ENCODE measurements around the gene CSNK1G1. TPM values are rescaled to one million over a fixed set of nuclear protein-coding genes. Genes with fewer than 3 reads are reported as not detected.

Gene CSNK1G1
- total RNA-seq, 1 experiment from 2014 or later, result 19.6 TPM

GRCh38 chr15:64210371-64210770 is 145.6 kb downstream of the CSNK1G1 start:
- Histone ChIP-seq H3K79me2 (ENCODE audit: low read depth) (no peaks in the 10 kb centered on the region), H3K9me3 (ENCODE audit: insufficient read depth, low read depth) (no peaks in the 10 kb centered on the region), H3K9me2 (ENCODE audit: insufficient read depth) (no peaks in the 10 kb centered on the region), H4K20me1 (ENCODE audit: insufficient read depth) (no peaks in the 10 kb centered on the region; the same call in 1 of the 2 replicates), H3K4me2 (no peak overlapping the region), H3K4me1 (replicated peaks; ENCODE audit: insufficient read depth) (no peaks in the 10 kb centered on the region), H3K27me3 (ENCODE audit: insufficient read depth, low read depth) (no peaks in the 10 kb centered on the region), H3K4me3 (no peak overlapping the region), H3F3A (ENCODE audit: insufficient read depth, low read depth) (peaks cover 6% of the 10 kb centered on the region; the same call in 1 of the 2 replicates), H3K36me3 (ENCODE audit: low read depth) (0 out of 2 replicates have a peak, but pooled peaks cover 8% of the 10 kb centered on the region), H2AFZ (no peak overlapping the region), H3K27ac (no peak overlapping the region)
- POLR2A ChIA-PET (ENCODE audit: unreplicated experiment), result interaction anchor here (0.7 kb wide), 1 partner anchor 22 kb away, joined by 6 read pairs; no protein-coding TSS in a partner anchor
- CTCF ChIA-PET, result interaction anchor here (0.8 kb wide), 1 partner anchor 146 kb away, joined by 3 read pairs; the partner anchor contains the start of gene CSNK1G1
- TF ChIP-seq CTCF (conservative IDR thresholded peaks at IDR 0.05), result no peak
- BruUV-seq (replicated peaks), result no TSS peak
- DNase-seq, result no peak
- intact Hi-C loops (cut with micrococcal nuclease; ENCODE audit: unreplicated experiment), result no loop called here

DNA sequence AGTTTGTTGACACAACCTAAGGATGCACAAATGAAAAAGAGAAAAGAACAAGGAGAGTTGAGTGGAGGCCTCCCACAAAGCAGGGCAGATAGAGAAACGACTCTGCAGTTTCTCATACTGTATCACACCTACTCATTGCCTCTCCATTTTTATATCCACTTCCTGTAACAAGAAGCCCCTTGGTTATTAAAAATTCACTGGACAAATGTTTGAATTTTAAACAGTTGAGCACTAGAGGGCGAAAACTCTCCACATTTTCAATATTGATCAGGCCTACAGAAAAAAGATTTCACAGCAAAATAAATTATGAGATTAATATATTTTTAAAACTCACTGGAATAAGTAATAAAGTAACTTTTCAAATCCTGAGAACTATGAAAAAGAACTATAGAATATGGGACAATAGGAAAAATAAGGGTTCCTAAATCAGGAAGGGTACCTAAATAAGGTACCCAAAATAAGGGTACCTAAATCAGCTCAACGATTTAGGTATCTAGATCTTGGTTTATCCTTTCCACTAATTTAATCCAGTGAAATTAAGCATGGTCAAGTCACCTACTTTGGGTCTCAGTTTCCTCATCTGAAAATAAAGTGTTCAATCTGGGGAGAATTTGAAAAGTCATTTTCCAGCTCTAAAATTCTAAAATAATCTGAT is 146.2 kb downstream of the CSNK1G1 start:
- intact Hi-C loops (cut with micrococcal nuclease; ENCODE audit: unreplicated experiment), result loop anchor here (1.0 kb wide), 2 partner anchors 146 to 471 kb away; partner anchors contain the start of gene CSNK1G1
- Histone ChIP-seq H2AFZ (no peak overlapping the region), H3K4me1 (replicated peaks; ENCODE audit: insufficient read depth) (no peaks in the 10 kb centered on the region), H4K20me1 (ENCODE audit: insufficient read depth) (no peaks in the 10 kb centered on the region; the same call in 1 of the 2 replicates), H3K4me3 (no peak overlapping the region), H3F3A (ENCODE audit: insufficient read depth, low read depth) (peaks cover 6% of the 10 kb centered on the region; the same call in 1 of the 2 replicates), H3K9me3 (ENCODE audit: insufficient read depth, low read depth) (no peaks in the 10 kb centered on the region), H3K4me2 (no peak overlapping the region), H3K36me3 (ENCODE audit: low read depth) (0 out of 2 replicates have a peak, but pooled peaks cover 8% of the 10 kb centered on the region), H3K27ac (0 out of 2 replicates have a peak overlapping the region, but pooled peaks have one; percentile 9), H3K9me2 (ENCODE audit: insufficient read depth) (no peaks in the 10 kb centered on the region), H3K79me2 (ENCODE audit: low read depth) (no peaks in the 10 kb centered on the region), H3K27me3 (ENCODE audit: insufficient read depth, low read depth) (no peaks in the 10 kb centered on the region)
- no TSS peak for BruUV-seq (replicated peaks)
- ChIA-PET CTCF (interaction anchor here (0.8 kb wide), 1 partner anchor 146 kb away, joined by 3 read pairs; the partner anchor contains the start of gene CSNK1G1), POLR2A (ENCODE audit: unreplicated experiment) (interaction anchor here (0.6 to 0.7 kb wide), 2 partner anchors 22 to 275 kb away, joined by 6 to 8 read pairs; no protein-coding TSS in a partner anchor)
- TF ChIP-seq EZH2 (IDR thresholded peaks at IDR 0.05; ENCODE audit: low read depth) (no peak), CTCF (conservative IDR thresholded peaks at IDR 0.05) (peak; percentile 73)
- DNase-seq, result peak in 1 of 2 experiments; percentile 61

- peaks cover 3% of the 10 kb centered on the region; the same call in 1 of the 2 replicates for H3F3A ChIP-seq (ENCODE audit: insufficient read depth, low read depth)
- TF ChIP-seq CTCF (conservative IDR thresholded peaks at IDR 0.05) (no peak), EZH2 (IDR thresholded peaks at IDR 0.05; ENCODE audit: low read depth) (no peak)
- H3K9me2 ChIP-seq (ENCODE audit: insufficient read depth), result no peaks in the 10 kb centered on the region
- DNase-seq, result no peak
- CTCF ChIA-PET, result no interaction called here
- H3K4me1 ChIP-seq (replicated peaks; ENCODE audit: insufficient read depth), result no peaks in the 10 kb centered on the region
- no peak overlapping the region for H2AFZ ChIP-seq
- H3K4me2 ChIP-seq, result no peak overlapping the region
- no peak overlapping the region for H3K27ac ChIP-seq
- no peaks in the 10 kb centered on the region for H3K36me3 ChIP-seq (ENCODE audit: low read depth)
- POLR2A ChIA-PET (ENCODE audit: unreplicated experiment), result no interaction called here
- BruUV-seq (replicated peaks), result no TSS peak
- no peaks in the 10 kb centered on the region for H3K27me3 ChIP-seq (ENCODE audit: insufficient read depth, low read depth)
- no peak overlapping the region for H3K4me3 ChIP-seq
- H3K79me2 ChIP-seq (ENCODE audit: low read depth), result no peaks in the 10 kb centered on the region
- no peaks in the 10 kb centered on the region; the same call in 1 of the 2 replicates for H4K20me1 ChIP-seq (ENCODE audit: insufficient read depth)
- intact Hi-C loops (cut with micrococcal nuclease; ENCODE audit: unreplicated experiment), result no loop called here
- H3K9me3 ChIP-seq (ENCODE audit: insufficient read depth, low read depth), result no peaks in the 10 kb centered on the region
Observed at GRCh38 chr15:64205202-64205601, 150.8 kb downstream of the CSNK1G1 start.
